Loucy (cell line): ENCODE measurements around the gene KLC1.

Experiments used
- H2AFZ ChIP-seq: fragments of 200-600 bp; sonication (generic); 2 replicates; pipeline ENCODE4 v1.6.0; 2016; ENCODE audit warnings: antibody characterized with exemption, mild to moderate bottlenecking, low read length, moderate library complexity
- H3F3A ChIP-seq: fragments of 200-600 bp; 2 replicates; pipeline ENCODE4 v1.6.0; 2016; ENCODE audit warnings: antibody characterized with exemption, low read depth, mild to moderate bottlenecking
- H3K27me3 ChIP-seq: fragments of 200-600 bp; sonication (generic); 2 replicates; pipeline ENCODE4 v1.6.1; 2014; ENCODE audit warnings: low read length, mild to moderate bottlenecking; ENCODE audit not compliant: insufficient read depth, poor library complexity, severe bottlenecking
- H3K36me3 ChIP-seq: fragments of 200-600 bp; sonication (generic); 2 replicates; pipeline ENCODE4 v1.6.1; 2016; ENCODE audit warnings: low read length; ENCODE audit not compliant: insufficient read depth
- H3K4me1 ChIP-seq: fragments of 200-600 bp; sonication (generic); 2 replicates; pipeline ENCODE4 v1.5.1; 2014; ENCODE audit warnings: low read length, mild to moderate bottlenecking; ENCODE audit not compliant: insufficient read depth, poor library complexity, severe bottlenecking
- H3K4me2 ChIP-seq: fragments of 200-600 bp; sonication (generic); 2 replicates; pipeline ENCODE4 v1.6.0; 2014; ENCODE audit warnings: antibody characterized with exemption, low read length, low read depth, mild to moderate bottlenecking; ENCODE audit not compliant: poor library complexity, severe bottlenecking
- H3K4me3 ChIP-seq: fragments of 200-600 bp; sonication (generic); 2 replicates; pipeline ENCODE4 v1.5.1; 2014; ENCODE audit warnings: low read length, mild to moderate bottlenecking, mixed read lengths; ENCODE audit not compliant: poor library complexity, severe bottlenecking
- H3K79me2 ChIP-seq: fragments of 200-600 bp; sonication (generic); 2 replicates; pipeline ENCODE4 v1.6.1; 2014; ENCODE audit warnings: low read length; ENCODE audit not compliant: insufficient read depth
- H3K9ac ChIP-seq: fragments of 200-600 bp; sonication (generic); 2 replicates; pipeline ENCODE4 v1.6.0; 2014; ENCODE audit warnings: mild to moderate bottlenecking, low read depth, low read length, moderate library complexity; ENCODE audit not compliant: poor library complexity, severe bottlenecking
- H3K9me2 ChIP-seq: fragments of 200-600 bp; sonication (generic); replicated peaks from 2 replicates; pipeline ENCODE4 v1.6.1; 2016; ENCODE audit warnings: low read depth, low read length, mixed read lengths
- H3K9me3 ChIP-seq: fragments of 200-600 bp; sonication (generic); 2 replicates; pipeline ENCODE4 v1.6.1; 2014; ENCODE audit warnings: mild to moderate bottlenecking, antibody characterized with exemption, low read length, low read depth; ENCODE audit not compliant: insufficient read depth
- H4K20me1 ChIP-seq: fragments of 200-600 bp; sonication (generic); 2 replicates; pipeline ENCODE4 v1.6.0; 2014; ENCODE audit warnings: antibody characterized with exemption, low read length, mild to moderate bottlenecking; ENCODE audit not compliant: insufficient read depth, poor library complexity, severe bottlenecking
- EZH2phosphoT487 ChIP-seq: fragments of 200-600 bp; IDR thresholded peaks from 2 replicates; pipeline ENCODE4 v1.6.1; 2018; ENCODE audit warnings: antibody characterized with exemption, mild to moderate bottlenecking, moderate library complexity, borderline replicate concordance
- TF ChIP-seq, protein P1 (sequence below): fragments of 200-600 bp; sonication (generic); conservative IDR thresholded peaks from 2 replicates; pipeline ENCODE4 v1.5.1; 2014; ENCODE audit warnings: mild to moderate bottlenecking, antibody characterized with exemption, low read length

KLC1 gene

DNA sequence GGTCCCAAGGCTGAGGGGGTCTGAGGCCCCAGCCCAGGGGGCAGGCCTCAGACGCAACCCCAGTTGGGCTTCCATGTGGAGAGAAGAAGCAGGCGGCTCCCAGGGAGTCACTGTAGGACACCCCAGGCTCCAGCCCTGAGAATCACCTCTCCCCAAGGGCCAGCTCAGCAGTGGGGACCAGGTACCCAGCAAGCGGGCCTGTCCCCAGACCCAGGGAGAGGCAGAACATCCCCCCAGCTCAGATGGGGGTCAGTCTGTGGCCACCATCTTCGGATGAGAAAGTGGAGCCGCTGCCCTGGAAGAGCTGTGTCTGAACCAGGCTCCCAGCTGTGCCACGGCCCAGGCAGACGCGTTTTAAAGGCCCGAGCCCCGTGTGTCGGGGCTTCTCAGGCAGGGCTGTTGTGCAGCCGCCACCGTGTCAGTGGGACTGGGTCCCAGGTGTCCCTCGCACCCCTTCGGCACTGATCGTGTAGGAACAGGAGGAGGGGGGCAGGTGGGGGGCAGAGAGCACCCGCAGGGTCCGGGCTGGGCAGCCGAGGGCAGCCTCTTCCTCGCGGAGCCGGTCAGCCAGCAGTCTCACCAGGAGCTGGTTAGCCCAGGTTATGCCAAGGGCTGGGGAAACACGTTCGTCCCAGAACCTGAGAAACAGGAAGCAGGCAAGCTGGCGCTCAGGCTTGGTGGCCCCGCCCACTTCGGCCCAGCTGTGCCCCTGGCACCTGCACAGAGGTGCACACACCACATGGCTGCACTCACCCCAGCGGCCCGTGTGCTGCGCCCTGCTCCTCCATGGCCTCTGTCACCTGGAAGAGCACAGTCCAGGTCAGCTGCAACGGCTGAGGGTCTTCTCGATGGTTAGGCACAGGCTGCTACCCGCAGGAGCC, 69.6 kb downstream of the KLC1 start:
- Histone ChIP-seq H3F3A (no peaks in the 10 kb centered on the region), H3K36me3 (peaks cover 66% of the 10 kb centered on the region; the same call in 1 of the 2 replicates), H3K79me2 (no peaks in the 10 kb centered on the region)

DNA sequence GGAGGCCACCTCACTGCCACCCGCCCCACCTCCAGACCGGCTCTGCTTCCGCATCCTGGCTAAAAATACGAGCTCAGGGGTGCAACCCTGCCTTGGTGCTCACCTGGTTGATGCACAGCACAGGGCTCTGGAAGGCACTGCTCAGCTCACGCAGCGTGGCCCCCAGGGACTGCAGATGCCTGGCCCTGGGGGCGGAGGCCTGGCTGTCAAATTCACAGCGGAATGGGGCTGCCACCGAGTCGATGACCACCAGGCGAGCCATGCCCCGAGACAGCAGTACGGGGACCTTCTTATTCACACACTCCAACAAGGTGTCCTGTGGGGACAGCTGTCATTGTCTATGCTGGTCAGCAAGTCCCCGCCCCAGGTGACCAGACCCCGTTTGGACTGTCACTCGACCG, 70.2 kb downstream of the KLC1 start:
- Histone ChIP-seq H4K20me1 (no peaks in the 10 kb centered on the region), H3K36me3 (peaks cover 61% of the 10 kb centered on the region; the same call in 1 of the 2 replicates)
- TF ChIP-seq EZH2phosphoT487: no peak
- TF ChIP-seq, protein P1, sequence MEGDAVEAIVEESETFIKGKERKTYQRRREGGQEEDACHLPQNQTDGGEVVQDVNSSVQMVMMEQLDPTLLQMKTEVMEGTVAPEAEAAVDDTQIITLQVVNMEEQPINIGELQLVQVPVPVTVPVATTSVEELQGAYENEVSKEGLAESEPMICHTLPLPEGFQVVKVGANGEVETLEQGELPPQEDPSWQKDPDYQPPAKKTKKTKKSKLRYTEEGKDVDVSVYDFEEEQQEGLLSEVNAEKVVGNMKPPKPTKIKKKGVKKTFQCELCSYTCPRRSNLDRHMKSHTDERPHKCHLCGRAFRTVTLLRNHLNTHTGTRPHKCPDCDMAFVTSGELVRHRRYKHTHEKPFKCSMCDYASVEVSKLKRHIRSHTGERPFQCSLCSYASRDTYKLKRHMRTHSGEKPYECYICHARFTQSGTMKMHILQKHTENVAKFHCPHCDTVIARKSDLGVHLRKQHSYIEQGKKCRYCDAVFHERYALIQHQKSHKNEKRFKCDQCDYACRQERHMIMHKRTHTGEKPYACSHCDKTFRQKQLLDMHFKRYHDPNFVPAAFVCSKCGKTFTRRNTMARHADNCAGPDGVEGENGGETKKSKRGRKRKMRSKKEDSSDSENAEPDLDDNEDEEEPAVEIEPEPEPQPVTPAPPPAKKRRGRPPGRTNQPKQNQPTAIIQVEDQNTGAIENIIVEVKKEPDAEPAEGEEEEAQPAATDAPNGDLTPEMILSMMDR: no peak

More for the DNA sequence above, 69.6 kb downstream of the KLC1 start:
- no peaks in the 10 kb centered on the region for H3K9me3 ChIP-seq
- H3K4me2 ChIP-seq: no peak overlapping the region
- no peaks in the 10 kb centered on the region for H3K9me2 ChIP-seq
- H3K4me3 ChIP-seq: no peak overlapping the region
- no peak overlapping the region for H2AFZ ChIP-seq
- no peaks in the 10 kb centered on the region for H3K4me1 ChIP-seq
- no peaks in the 10 kb centered on the region for H4K20me1 ChIP-seq
- TF ChIP-seq, protein P1: no peak
- no peak for TF ChIP-seq EZH2phosphoT487
- no peak overlapping the region for H3K9ac ChIP-seq
- no peaks in the 10 kb centered on the region for H3K27me3 ChIP-seq

GRCh38 chr14:103699901-103700752, 71.1 kb downstream of the KLC1 start:
- Histone ChIP-seq H3K27me3 (no peaks in the 10 kb centered on the region), H3K79me2 (no peaks in the 10 kb centered on the region), H3K9ac (no peak overlapping the region), H3F3A (no peaks in the 10 kb centered on the region), H4K20me1 (no peaks in the 10 kb centered on the region), H3K4me2 (no peak overlapping the region), H3K4me1 (no peaks in the 10 kb centered on the region), H3K9me3 (no peaks in the 10 kb centered on the region), H3K9me2 (no peaks in the 10 kb centered on the region), H2AFZ (no peak overlapping the region), H3K36me3 (peaks cover 61% of the 10 kb centered on the region; the same call in 1 of the 2 replicates), H3K4me3 (no peak overlapping the region)
- TF ChIP-seq EZH2phosphoT487: no peak
- TF ChIP-seq, protein P1: no peak

More for the DNA sequence above, 70.2 kb downstream of the KLC1 start:
- no peak overlapping the region for H2AFZ ChIP-seq
- no peaks in the 10 kb centered on the region for H3K4me1 ChIP-seq
- H3K27me3 ChIP-seq: no peaks in the 10 kb centered on the region
- no peaks in the 10 kb centered on the region for H3K9me2 ChIP-seq
- H3K79me2 ChIP-seq: no peaks in the 10 kb centered on the region
- H3K9ac ChIP-seq: no peak overlapping the region
- no peak overlapping the region for H3K4me2 ChIP-seq
- no peaks in the 10 kb centered on the region for H3K9me3 ChIP-seq
- no peaks in the 10 kb centered on the region for H3F3A ChIP-seq
- no peak overlapping the region for H3K4me3 ChIP-seq
